ENCODE results near the gene SUB1.

The SUB1 gene

DNA sequence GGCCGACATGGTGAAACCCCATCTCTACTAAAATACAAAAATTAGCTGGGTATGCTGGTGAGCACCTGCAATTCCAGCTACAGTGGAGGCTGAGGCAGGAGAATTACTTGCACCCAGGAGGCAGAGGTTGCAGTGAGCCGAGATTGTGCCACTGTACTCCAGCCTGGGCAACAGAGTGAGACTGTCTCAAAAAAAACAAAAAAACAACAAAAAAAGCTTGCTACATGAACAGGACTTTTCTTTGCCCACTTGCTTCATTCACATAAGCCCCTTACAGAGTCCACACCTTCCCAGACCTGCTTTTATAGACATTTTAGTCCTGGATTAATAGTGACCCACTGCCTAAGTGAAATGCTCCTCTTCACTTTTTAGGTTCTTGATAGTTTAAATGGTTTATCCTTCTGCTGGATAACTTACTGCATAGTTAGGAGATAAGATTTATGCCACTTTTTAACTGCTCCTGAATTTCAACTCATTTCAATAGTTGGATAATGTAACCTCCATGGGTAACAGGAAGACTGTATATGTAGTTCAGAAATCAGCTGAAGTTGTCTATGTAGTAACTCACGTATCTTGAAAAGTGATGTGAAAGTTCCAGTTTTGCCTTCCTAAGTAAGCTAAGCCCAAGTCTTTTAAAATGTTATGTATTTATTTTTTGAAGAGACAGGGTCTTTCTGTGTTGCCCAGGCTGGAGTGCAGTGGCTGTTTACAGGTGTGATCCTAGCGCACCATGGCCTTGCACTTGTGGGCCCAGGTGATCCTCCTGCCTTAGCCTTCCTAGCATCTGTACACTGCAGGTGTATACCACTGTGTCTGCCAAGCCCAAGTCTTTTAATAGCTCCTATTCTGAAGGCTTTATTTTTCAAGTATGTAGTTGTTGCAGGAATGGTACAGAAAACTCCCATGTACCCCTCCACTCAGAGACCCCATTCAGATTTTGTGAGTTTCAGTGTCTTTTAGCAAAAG is 19.7 kb downstream of the SUB1 start (continued):
- TF ChIP-seq, protein P1, sequence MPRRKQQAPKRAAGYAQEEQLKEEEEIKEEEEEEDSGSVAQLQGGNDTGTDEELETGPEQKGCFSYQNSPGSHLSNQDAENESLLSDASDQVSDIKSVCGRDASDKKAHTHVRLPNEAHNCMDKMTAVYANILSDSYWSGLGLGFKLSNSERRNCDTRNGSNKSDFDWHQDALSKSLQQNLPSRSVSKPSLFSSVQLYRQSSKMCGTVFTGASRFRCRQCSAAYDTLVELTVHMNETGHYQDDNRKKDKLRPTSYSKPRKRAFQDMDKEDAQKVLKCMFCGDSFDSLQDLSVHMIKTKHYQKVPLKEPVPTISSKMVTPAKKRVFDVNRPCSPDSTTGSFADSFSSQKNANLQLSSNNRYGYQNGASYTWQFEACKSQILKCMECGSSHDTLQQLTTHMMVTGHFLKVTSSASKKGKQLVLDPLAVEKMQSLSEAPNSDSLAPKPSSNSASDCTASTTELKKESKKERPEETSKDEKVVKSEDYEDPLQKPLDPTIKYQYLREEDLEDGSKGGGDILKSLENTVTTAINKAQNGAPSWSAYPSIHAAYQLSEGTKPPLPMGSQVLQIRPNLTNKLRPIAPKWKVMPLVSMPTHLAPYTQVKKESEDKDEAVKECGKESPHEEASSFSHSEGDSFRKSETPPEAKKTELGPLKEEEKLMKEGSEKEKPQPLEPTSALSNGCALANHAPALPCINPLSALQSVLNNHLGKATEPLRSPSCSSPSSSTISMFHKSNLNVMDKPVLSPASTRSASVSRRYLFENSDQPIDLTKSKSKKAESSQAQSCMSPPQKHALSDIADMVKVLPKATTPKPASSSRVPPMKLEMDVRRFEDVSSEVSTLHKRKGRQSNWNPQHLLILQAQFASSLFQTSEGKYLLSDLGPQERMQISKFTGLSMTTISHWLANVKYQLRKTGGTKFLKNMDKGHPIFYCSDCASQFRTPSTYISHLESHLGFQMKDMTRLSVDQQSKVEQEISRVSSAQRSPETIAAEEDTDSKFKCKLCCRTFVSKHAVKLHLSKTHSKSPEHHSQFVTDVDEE (CRISPR knock-in tag; IDR thresholded peaks at IDR 0.05), result no peak
- TF ChIP-seq ZNF70 (CRISPR knock-in tag; IDR thresholded peaks at IDR 0.05), result no peak

DNA sequence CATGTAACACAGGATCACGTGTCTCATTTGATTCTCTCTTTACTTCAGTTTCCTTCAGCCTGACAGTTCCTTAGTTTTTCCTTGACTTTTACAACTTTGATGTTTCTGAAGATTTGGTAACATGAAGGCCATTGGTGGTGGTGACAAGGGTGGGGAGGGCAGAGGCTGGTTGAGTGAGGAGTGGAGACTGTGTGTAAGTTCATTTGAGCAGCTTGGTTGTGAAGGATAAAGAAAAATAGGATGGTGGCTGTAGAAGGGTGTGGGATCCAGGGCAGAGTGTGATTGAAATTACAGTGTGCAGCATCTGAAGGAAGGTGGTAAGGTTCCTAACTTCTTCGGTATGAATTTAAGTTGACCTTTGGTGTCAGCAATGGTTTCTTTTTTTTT is 20.4 kb downstream of the SUB1 start:
- TF ChIP-seq ZFP30 (CRISPR knock-in tag; IDR thresholded peaks at IDR 0.05) (no peak), ZFP3 (CRISPR knock-in tag; IDR thresholded peaks at IDR 0.05) (no peak), ESRRG (CRISPR knock-in tag; IDR thresholded peaks at IDR 0.05) (no peak), ARNTL (CRISPR knock-in tag; IDR thresholded peaks at IDR 0.05; ENCODE audit: borderline replicate concordance, low read depth) (no peak), ZC3H10 (CRISPR knock-in tag; IDR thresholded peaks at IDR 0.05) (no peak), BACH2 (CRISPR knock-in tag; IDR thresholded peaks at IDR 0.05; ENCODE audit: borderline replicate concordance) (no peak), GLIS3 (CRISPR knock-in tag; IDR thresholded peaks at IDR 0.05) (no peak), SNAI2 (CRISPR knock-in tag; IDR thresholded peaks at IDR 0.05) (no peak)
- TF ChIP-seq, protein P2, sequence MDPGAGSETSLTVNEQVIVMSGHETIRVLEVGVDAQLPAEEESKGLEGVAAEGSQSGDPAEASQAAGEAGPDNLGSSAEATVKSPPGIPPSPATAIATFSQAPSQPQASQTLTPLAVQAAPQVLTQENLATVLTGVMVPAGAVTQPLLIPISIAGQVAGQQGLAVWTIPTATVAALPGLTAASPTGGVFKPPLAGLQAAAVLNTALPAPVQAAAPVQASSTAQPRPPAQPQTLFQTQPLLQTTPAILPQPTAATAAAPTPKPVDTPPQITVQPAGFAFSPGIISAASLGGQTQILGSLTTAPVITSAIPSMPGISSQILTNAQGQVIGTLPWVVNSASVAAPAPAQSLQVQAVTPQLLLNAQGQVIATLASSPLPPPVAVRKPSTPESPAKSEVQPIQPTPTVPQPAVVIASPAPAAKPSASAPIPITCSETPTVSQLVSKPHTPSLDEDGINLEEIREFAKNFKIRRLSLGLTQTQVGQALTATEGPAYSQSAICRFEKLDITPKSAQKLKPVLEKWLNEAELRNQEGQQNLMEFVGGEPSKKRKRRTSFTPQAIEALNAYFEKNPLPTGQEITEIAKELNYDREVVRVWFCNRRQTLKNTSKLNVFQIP (CRISPR knock-in tag; IDR thresholded peaks at IDR 0.05; ENCODE audit: borderline replicate concordance, low read depth), result no peak
- TF ChIP-seq, protein P3, sequence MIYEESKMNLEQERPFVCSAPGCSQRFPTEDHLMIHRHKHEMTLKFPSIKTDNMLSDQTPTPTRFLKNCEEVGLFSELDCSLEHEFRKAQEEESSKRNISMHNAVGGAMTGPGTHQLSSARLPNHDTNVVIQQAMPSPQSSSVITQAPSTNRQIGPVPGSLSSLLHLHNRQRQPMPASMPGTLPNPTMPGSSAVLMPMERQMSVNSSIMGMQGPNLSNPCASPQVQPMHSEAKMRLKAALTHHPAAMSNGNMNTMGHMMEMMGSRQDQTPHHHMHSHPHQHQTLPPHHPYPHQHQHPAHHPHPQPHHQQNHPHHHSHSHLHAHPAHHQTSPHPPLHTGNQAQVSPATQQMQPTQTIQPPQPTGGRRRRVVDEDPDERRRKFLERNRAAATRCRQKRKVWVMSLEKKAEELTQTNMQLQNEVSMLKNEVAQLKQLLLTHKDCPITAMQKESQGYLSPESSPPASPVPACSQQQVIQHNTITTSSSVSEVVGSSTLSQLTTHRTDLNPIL (CRISPR knock-in tag; IDR thresholded peaks at IDR 0.05; ENCODE audit: low read depth), result no peak
- TF ChIP-seq, protein P4, sequence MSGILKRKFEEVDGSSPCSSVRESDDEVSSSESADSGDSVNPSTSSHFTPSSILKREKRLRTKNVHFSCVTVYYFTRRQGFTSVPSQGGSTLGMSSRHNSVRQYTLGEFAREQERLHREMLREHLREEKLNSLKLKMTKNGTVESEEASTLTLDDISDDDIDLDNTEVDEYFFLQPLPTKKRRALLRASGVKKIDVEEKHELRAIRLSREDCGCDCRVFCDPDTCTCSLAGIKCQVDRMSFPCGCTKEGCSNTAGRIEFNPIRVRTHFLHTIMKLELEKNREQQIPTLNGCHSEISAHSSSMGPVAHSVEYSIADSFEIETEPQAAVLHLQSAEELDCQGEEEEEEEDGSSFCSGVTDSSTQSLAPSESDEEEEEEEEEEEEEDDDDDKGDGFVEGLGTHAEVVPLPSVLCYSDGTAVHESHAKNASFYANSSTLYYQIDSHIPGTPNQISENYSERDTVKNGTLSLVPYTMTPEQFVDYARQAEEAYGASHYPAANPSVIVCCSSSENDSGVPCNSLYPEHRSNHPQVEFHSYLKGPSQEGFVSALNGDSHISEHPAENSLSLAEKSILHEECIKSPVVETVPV (CRISPR knock-in tag; IDR thresholded peaks at IDR 0.05), result no peak
- ATAC-seq, result 0 out of 3 replicates have a peak, but pooled peaks have one; percentile 14

DNA sequence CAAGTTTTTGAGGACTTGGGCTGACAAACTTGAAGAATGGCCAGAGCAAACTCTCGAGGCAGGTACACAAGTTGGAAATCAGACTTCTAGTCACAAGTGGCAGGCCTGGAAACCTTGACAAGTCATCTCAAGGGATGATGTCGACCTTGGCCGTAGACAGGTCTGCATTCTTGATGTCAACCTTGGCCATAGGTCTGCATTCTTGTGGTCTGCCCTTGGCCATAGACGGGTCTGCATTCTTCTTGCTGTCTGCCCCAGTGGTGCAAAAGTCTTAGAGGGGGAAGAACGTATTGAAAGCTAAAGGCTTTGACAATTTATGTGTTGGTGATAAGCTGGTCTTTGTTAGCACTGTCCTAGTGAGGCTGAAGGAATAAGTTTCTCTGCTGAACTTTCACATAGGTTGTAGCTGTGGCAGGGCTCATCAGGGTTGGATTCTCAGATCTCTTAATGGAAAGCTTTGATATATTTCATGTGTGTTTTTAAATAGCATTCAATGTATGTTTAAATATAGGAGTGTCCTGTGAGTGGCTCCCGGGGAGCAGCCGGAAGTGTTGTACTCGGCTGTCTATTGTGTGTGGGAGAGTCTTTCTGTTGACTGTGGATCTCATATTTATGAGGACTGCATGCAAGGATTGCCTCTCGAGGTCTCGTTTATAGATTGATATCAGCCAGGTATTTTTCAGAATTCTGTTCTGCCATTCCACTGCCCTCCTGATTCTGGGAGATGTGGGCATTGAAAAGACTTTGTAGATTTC is 27.0 kb downstream of the SUB1 start:
- ATAC-seq, result peak; percentile 27
- TF ChIP-seq SNAI2 (CRISPR knock-in tag; IDR thresholded peaks at IDR 0.05), result no peak
- no peak for TF ChIP-seq TCF4 (CRISPR knock-in tag; IDR thresholded peaks at IDR 0.05; ENCODE audit: borderline replicate concordance)
- TF ChIP-seq TOX (CRISPR knock-in tag; IDR thresholded peaks at IDR 0.05; ENCODE audit: borderline replicate concordance), result no peak
- TF ChIP-seq GLIS3 (CRISPR knock-in tag; IDR thresholded peaks at IDR 0.05), result no peak

DNA sequence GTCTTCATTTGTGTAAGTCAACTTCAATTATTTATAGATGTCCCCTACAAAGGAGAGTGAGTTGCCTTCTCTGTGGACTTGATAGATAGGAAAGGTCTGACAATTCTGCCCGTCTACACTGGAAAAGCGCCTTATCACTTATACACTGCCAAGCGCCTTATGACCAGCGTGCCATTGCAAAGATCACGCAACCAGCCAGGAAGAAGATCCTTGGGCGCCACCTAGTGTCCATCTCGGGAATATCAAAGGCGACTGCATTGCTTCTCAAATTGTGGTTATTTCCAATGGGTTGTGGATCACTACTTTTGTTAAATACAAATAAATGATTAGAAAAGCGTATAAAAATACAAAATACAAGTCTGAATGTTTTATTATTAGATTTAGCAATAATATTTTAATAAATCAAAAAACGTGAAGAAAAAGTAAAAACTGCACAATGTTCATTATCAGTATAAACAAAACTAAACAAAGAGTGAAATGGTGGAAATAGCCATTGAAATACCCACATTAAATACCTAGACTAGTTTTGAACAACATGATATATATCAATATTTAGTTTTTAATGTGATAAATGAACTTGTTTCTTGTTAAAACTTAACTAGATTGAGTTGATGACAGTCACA is 27.8 kb downstream of the SUB1 start:
- peak; percentile 84 for ATAC-seq
- TF ChIP-seq ZNF70 (CRISPR knock-in tag; IDR thresholded peaks at IDR 0.05) (no peak), CSDC2 (CRISPR knock-in tag; IDR thresholded peaks at IDR 0.05) (no peak), GLIS3 (CRISPR knock-in tag; IDR thresholded peaks at IDR 0.05) (no peak), TCF4 (CRISPR knock-in tag; IDR thresholded peaks at IDR 0.05; ENCODE audit: borderline replicate concordance) (no peak), ARNTL (CRISPR knock-in tag; IDR thresholded peaks at IDR 0.05; ENCODE audit: borderline replicate concordance, low read depth) (no peak)
- TF ChIP-seq, protein P1 (CRISPR knock-in tag; IDR thresholded peaks at IDR 0.05), result no peak
- TF ChIP-seq, protein P2 (CRISPR knock-in tag; IDR thresholded peaks at IDR 0.05; ENCODE audit: borderline replicate concordance, low read depth), result no peak
